HG02973 (cell line): ENCODE measurements around the gene EPHB1.

Experiments used
- ATAC-seq: cut with Tn5 transposase; IDR thresholded peaks from one replicate; pipeline ENCODE4 v1.9.1; 2021; ENCODE audit warnings: moderate library complexity; ENCODE audit not compliant: unreplicated experiment

The EPHB1 gene

GRCh38 chr3:134877788-134878187 lies 82.7 kb downstream of the EPHB1 start:
- no peak for ATAC-seq

GRCh38 chr3:134879990-134880389 lies 84.9 kb downstream of the EPHB1 start:
- ATAC-seq: no peak

DNA sequence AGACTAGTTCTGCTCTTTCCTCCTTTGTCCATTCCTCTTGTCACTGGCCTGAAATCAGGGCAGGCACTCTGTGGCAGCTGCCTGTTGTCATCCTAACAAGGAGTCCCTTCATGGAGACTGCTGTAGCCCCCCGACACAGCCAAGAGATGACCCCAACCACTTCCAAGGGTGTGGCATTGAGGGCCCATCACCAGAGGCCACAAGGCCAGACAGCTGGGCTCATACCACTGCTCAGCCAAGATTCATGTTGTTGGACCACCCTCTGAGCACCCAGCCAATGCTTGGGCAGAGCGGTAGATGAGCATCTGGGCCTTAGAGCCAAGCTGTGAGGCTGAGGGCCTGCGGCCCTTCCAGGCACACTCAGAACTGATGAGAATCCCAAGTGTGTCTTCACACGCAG lies 85.4 kb downstream of the EPHB1 start:
- no peak for ATAC-seq

GRCh38 chr3:134881305-134881704 lies 86.2 kb downstream of the EPHB1 start:
- ATAC-seq: no peak

GRCh38 chr3:134883697-134884385 lies 88.8 kb downstream of the EPHB1 start:
- no peak for ATAC-seq

DNA sequence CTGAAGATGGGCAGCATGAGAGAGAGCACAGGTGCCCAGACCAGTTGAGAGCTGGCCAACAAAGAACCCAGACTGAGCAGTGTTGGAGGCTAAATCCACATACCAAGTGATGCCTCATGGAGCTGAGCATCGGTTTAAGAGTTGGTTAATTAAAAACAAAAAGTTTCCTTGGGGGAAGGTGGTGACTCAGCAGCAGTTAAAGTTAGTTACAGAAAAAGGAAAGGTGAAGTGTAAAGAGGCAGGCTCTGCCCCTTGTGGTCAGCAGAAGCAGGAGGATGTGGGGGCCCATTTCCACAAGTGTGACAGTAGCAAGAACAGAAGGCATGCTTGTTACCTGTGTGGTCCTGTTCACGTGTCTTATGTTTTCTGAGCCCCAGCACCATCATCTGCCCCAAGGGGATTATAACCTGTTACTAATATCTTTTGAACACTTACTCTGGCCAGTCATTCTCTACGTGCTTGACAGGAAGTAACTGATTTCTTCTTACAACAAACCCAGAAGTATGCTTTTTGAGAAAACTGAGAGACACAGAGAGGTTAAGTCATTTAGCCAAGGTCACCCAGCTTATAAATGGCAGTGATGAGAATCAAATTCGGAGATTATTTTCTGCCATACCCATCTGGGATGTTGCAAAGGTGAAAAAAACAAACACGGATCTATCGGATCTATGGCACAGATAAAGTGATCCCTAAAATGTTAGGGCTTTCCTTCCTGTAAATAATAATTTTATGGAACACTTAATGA lies 91.0 kb downstream of the EPHB1 start:
- peak; percentile 88 for ATAC-seq

GRCh38 chr3:134886991-134887390 lies 91.9 kb downstream of the EPHB1 start:
- ATAC-seq: no peak

GRCh38 chr3:134887536-134887935 lies 92.5 kb downstream of the EPHB1 start:
- no peak for ATAC-seq

GRCh38 chr3:134892326-134892725 lies 97.3 kb downstream of the EPHB1 start:
- ATAC-seq: no peak

DNA sequence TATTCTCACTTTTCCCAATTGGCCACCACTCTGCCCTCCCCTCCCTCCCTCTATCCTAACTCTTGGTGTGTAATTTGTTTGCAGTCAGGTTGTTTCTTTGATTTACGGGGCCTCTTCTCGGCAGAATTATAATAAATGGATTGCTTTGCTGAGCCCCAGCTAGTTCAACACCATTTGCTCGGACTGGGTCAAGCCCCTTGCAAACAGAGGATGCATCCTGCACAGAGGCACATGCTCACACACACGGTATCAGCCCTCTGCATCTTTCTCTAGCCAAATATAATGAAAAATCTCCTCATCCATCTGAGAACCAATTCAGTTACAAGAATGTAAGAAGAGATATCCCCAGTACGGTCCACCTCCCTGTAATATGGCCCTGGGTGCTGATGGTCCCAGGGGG lies 97.7 kb downstream of the EPHB1 start:
- ATAC-seq: no peak

DNA sequence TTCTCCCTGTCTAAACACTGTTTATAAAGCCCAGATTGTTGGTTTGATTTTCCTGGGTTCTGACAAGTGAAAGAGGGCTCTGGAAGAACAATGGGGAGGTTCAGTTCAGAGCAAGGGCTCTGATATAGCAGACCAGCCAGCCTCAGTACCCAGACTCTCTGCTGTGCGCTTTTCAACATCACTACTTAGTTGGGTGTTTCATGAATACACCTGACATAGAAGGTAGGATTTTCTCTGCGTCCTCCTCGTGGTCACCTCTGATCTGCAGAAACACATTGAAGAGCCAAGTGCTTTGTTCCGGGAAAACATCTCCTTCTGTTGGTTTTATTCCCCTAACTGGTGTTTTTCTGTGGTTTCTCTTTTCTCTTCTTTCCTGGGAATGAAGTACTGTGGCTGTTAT lies 99.5 kb downstream of the EPHB1 start:
- no peak for ATAC-seq

DNA sequence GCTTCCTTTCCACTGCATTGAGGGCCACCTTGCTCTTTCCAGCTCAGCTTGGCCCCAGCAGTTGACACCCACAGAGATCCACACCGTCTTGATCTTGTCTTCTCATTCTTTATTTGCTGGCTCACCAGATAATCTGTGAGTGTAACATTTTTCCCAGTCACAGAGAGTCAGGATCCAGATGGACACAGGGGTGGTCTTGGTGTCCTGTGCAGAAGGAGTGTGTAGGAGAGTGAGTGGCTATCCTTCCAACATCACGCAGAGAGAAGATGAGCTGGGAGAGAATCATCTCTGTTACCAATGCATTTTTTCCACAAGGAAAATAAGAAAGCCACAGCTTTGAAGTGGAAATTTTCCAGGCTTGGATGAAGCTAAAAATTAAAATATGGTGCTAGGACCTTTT lies 100.1 kb downstream of the EPHB1 start:
- ATAC-seq: no peak

DNA sequence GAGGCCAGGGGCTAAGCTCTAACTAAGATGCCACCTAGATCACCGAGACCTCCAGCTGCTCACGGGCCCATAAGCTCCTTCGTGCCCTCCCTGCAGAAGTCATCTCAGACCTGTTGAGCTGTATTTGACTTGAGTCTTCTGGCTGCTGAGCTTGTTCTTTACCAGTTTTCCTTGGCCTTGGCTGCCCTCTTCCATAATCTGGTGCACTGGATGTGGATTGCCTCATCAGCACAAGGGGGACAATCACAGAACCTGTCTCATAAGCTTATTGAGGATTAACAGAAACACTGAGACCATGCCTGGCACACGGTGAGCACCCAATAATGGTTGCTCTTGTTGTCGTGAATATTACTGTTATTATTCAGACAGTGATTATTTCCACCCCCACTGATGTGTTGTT lies 101.1 kb downstream of the EPHB1 start:
- no peak for ATAC-seq

DNA sequence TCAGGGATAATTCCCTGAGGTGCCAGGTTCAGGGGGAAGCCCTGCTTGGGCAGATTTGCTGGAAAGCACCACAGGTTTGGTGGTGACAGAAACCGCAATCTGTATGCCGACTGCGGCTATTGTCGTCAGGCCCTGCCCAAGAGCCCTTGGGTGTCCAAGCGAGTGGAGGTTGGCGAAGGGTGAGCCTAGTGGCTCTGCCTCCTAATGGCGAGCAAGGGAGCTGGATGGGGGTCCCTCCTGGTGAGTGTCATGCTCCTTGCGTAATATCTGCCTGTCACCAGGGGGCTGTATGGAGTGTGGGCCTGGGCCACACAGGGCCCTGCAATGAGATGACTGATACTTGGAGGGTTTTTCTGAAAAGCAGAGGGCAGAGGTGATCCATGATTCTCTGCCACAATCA lies 101.6 kb downstream of the EPHB1 start:
- no peak for ATAC-seq

DNA sequence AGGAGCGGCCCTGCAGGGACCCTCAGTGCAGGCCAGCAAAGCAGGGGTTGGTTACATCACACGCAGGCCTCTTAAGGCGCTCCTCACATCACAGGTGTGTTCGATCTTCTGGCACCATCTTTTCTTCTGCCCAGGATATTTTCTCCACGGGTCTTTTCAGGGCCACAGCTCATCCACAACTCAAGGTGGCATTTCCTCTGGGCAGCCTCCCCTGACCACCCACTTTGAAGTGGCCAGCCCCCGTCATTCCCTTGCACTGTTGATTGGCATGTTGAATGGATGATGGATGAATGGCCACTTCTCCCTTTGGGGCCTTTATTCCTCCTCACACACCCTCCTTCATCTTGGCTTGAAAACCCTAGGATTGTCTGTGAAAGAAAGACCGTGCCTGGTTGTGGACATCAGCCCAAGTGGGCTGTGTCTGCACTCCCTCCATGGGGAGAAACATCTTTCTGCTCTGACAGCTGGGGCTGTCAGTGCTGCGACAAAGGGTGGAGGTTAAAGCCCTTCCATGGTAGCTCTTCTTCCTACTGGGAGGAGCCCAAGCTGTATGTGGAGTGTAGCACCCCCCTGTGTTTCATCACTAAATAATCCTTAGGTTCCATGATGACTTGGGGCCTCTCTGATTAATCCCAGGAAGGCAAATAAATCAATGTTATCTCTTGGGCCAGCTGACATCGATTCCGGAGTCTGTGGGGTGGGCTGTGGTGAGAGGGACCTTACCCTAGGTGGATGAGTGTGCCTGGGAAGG lies 102.5 kb downstream of the EPHB1 start:
- no peak for ATAC-seq

DNA sequence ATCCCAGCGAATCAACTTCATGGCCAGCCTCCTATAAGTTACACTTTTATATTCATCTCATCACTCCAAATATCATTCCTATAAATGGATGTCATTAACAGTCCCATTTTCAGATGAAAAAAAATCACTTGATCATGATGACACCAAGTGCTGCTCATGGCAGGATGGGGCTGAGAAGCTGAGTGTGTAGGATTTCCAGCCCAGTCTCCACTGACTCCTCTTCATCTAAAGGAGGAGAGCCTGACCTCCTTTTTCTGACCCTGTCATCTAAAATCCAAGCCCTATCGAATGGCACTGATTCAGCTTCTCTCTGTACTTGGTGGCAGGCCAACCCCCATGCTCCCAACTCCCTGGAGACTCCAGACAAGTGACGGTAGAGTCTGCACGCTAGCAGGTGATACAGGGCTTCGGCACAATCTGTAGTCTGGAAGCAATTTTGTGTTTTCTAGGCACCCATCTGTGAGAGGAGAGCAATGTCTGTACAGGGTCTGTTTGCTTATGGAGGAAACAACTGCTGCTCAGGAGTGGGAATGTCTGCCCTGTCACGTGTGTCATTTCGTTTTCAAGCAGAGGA lies 103.2 kb downstream of the EPHB1 start:
- ATAC-seq: no peak

- ATAC-seq: no peak
Observed at GRCh38 chr3:134899786-134900185, 104.7 kb downstream of the EPHB1 start.

GRCh38 chr3:134900482-134900881 lies 105.4 kb downstream of the EPHB1 start:
- ATAC-seq: no peak

DNA sequence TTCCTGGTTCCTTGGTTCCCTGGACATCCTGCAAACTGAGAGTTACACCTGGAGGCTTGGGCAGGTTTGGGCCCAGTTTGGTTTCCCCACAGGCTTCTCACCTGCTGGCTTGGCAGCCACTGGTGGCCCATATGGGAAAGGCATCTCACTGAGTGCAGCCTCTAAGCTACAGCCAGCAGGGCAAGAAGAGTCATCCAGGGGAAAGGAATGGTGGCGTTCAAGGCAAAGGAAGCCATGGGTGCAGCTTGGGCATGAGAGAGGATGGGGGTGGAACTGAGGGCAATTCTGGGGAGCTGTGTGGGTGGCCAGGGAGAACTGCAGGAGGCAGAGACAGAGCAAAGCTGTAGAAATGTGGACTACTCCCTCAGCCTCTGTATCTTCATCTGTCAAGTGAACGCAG lies 106.4 kb downstream of the EPHB1 start:
- ATAC-seq: no peak

GRCh38 chr3:134903837-134904236 lies 108.8 kb downstream of the EPHB1 start:
- peak; percentile 17 for ATAC-seq

DNA sequence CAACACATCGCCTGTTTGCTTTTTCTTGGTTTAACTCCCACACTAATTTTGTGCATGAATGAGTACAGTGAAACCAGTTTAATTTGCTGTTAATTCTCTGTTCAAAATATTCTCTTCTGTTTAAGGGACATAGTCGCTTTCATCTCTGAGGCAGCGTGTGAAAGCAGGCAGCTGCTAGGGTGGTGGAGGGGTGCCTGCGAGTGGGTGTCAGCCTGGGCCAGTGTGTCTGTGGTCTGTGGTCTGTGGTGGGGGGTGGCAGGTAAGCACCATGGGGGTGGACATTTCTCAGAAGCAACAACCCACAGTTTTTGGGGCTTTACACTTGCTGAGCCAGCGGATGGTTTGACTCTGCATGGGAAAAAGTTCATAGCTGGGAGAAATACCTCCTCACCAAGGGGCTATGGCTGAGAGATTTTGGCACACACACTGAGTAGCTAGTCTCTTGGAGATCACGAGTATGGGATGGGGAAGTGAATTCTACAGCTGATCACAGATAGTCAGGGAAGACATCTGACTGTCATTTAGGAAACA lies 109.2 kb downstream of the EPHB1 start:
- peak; percentile 89 for ATAC-seq
